ENCODE measurements around the gene DOCK2. TPM values are rescaled to one million over a fixed set of nuclear protein-coding genes. Genes with fewer than 3 reads are reported as not detected.

The DOCK2 gene
- total RNA-seq, 1 experiment from 2014 or later = 0.26 TPM

GRCh38 chr5:169742771-169743296, 105.8 kb downstream of the DOCK2 start:
- Histone ChIP-seq H3K4me1 (ENCODE audit: insufficient read depth, low read length) (peaks cover 42% of the 10 kb centered on the region), H3K9me2 (replicated peaks; ENCODE audit: low read length) (no peaks in the 10 kb centered on the region), H3K27ac (ENCODE audit: low read length) (peak overlapping the region; percentile 83), H3K9ac (ENCODE audit: low read length) (peak overlapping the region; percentile 35; the same call in 1 of the 2 replicates), H3K4me2 (ENCODE audit: low read length) (peak overlapping the region; percentile 71), H2AFZ (ENCODE audit: low read length) (peak overlapping the region; percentile 62), H4K20me1 (ENCODE audit: low read length) (no peaks in the 10 kb centered on the region), H3K27me3 (ENCODE audit: low read length) (no peaks in the 10 kb centered on the region), H3K9me3 (ENCODE audit: low read length) (no peaks in the 10 kb centered on the region), H3K79me2 (ENCODE audit: low read length) (no peaks in the 10 kb centered on the region), H3K36me3 (ENCODE audit: low read depth, low read length) (no peaks in the 10 kb centered on the region), H3F3A (ENCODE audit: low read length, unreplicated experiment) (peaks cover 8% of the 10 kb centered on the region), H3K4me3 (ENCODE audit: low read length) (peak overlapping the region; percentile 20; the same call in 1 of the 2 replicates)
- peak; percentile 87 for ATAC-seq
- TF ChIP-seq EZH2 (IDR thresholded peaks at IDR 0.05; ENCODE audit: low read length, unreplicated experiment) (no peak), EZH2phosphoT487 (IDR thresholded peaks at IDR 0.05; ENCODE audit: borderline replicate concordance, low read length) (no peak), CTCF (conservative IDR thresholded peaks at IDR 0.05; ENCODE audit: low read depth, low read length) (no peak)
- intact Hi-C loops (cut with micrococcal nuclease) = loop anchor here (2.0 kb wide), 2 partner anchors 26 to 46 kb away; no protein-coding TSS in a partner anchor
- peak; percentile 88 for DNase-seq
- ChIA-PET POLR2A (ENCODE audit: unreplicated experiment) (interaction anchor here (0.7 kb wide), 1 partner anchor 682 kb away, joined by 4 read pairs; no protein-coding TSS in a partner anchor), CTCF (interaction anchor here (0.6 to 1.0 kb wide), 2 partner anchors 150 to 238 kb away, joined by 3 read pairs; no protein-coding TSS in a partner anchor)
- BruUV-seq (replicated peaks) = no TSS peak

- no peaks in the 10 kb centered on the region for H4K20me1 ChIP-seq (ENCODE audit: low read length)
- H3K79me2 ChIP-seq (ENCODE audit: low read length) = no peaks in the 10 kb centered on the region
- no peaks in the 10 kb centered on the region for H3K9me3 ChIP-seq (ENCODE audit: low read length)
- no peak for TF ChIP-seq EZH2phosphoT487 (IDR thresholded peaks at IDR 0.05; ENCODE audit: borderline replicate concordance, low read length)
- no peak for TF ChIP-seq EZH2 (IDR thresholded peaks at IDR 0.05; ENCODE audit: low read length, unreplicated experiment)
- TF ChIP-seq CTCF (conservative IDR thresholded peaks at IDR 0.05; ENCODE audit: low read depth, low read length) = no peak
- H3K27me3 ChIP-seq (ENCODE audit: low read length) = no peaks in the 10 kb centered on the region
- no peak overlapping the region for H2AFZ ChIP-seq (ENCODE audit: low read length)
- no TSS peak for BruUV-seq (replicated peaks)
- no peak for DNase-seq
- no peak overlapping the region for H3K27ac ChIP-seq (ENCODE audit: low read length)
- POLR2A ChIA-PET (ENCODE audit: unreplicated experiment) = no interaction called here
- peaks cover 8% of the 10 kb centered on the region for H3F3A ChIP-seq (ENCODE audit: low read length, unreplicated experiment)
- H3K4me2 ChIP-seq (ENCODE audit: low read length) = no peak overlapping the region
- no peak overlapping the region for H3K9ac ChIP-seq (ENCODE audit: low read length)
- H3K36me3 ChIP-seq (ENCODE audit: low read depth, low read length) = no peaks in the 10 kb centered on the region
- CTCF ChIA-PET = interaction anchor here (0.6 kb wide), 1 partner anchor 48 kb away, joined by 3 read pairs; no protein-coding TSS in a partner anchor
- H3K4me3 ChIP-seq (ENCODE audit: low read length) = no peak overlapping the region
- intact Hi-C loops (cut with micrococcal nuclease) = no loop called here
- H3K9me2 ChIP-seq (replicated peaks; ENCODE audit: low read length) = no peaks in the 10 kb centered on the region
- ATAC-seq = no peak; the same call in 1 of the 2 replicates
- H3K4me1 ChIP-seq (ENCODE audit: insufficient read depth, low read length) = peaks cover 42% of the 10 kb centered on the region
Observed at GRCh38 chr5:169744336-169744735, 107.3 kb downstream of the DOCK2 start.

GRCh38 chr5:169745441-169746146, 108.5 kb downstream of the DOCK2 start:
- Histone ChIP-seq H3K27me3 (ENCODE audit: low read length) (no peaks in the 10 kb centered on the region), H4K20me1 (ENCODE audit: low read length) (no peaks in the 10 kb centered on the region), H3K4me1 (ENCODE audit: insufficient read depth, low read length) (peaks cover 42% of the 10 kb centered on the region), H3K79me2 (ENCODE audit: low read length) (no peaks in the 10 kb centered on the region), H3K36me3 (ENCODE audit: low read depth, low read length) (no peaks in the 10 kb centered on the region), H3K9me3 (ENCODE audit: low read length) (no peaks in the 10 kb centered on the region), H3K27ac (ENCODE audit: low read length) (no peak overlapping the region), H3K4me2 (ENCODE audit: low read length) (no peak overlapping the region), H3F3A (ENCODE audit: low read length, unreplicated experiment) (peaks cover 8% of the 10 kb centered on the region), H3K4me3 (ENCODE audit: low read length) (no peak overlapping the region), H3K9me2 (replicated peaks; ENCODE audit: low read length) (no peaks in the 10 kb centered on the region), H2AFZ (ENCODE audit: low read length) (0 out of 2 replicates have a peak overlapping the region, but pooled peaks have one; percentile 17), H3K9ac (ENCODE audit: low read length) (no peak overlapping the region)
- ATAC-seq (no peak), DNase-seq (peak; percentile 36)
- POLR2A ChIA-PET (ENCODE audit: unreplicated experiment) = no interaction called here
- BruUV-seq (replicated peaks) = no TSS peak
- intact Hi-C loops (cut with micrococcal nuclease) = no loop called here
- TF ChIP-seq EZH2phosphoT487 (IDR thresholded peaks at IDR 0.05; ENCODE audit: borderline replicate concordance, low read length) = no peak
- no peak for TF ChIP-seq EZH2 (IDR thresholded peaks at IDR 0.05; ENCODE audit: low read length, unreplicated experiment)
- TF ChIP-seq CTCF (conservative IDR thresholded peaks at IDR 0.05; ENCODE audit: low read depth, low read length) = no peak
- CTCF ChIA-PET = no interaction called here

Data from PC-3 (cell line).